GM10248 (cell line): Measurements from ENCODE around the gene CABP4.
A peak's percentile ranks its signal among the peaks of the same experiment; 100 is the strongest.

ENCODE experiments used
- CTCF ChIA-PET: fragments of 300-600 bp; sonication (Branson Sonifier 250); formaldehyde crosslinking; extraction: SDS; loops from one replicate; lab custom pipeline; 2021; ENCODE audit warnings: antibody characterized with exemption; lab: Yijun Ruan, JAX
- POLR2A ChIA-PET: fragments of 350-650 bp; sonication (Branson Sonifier 250); formaldehyde crosslinking; extraction: SDS; loops from one replicate; lab custom pipeline; 2020; ENCODE audit warnings: antibody characterized with exemption; lab: Yijun Ruan, JAX
- DNase-seq: peaks from one replicate; pipeline ENCODE4 v3.0.0; 2012; ENCODE audit errors: extremely low spot score
- TF ChIP-seq, protein P1 (sequence below): IDR thresholded peaks from 2 replicates; pipeline ENCODE4 v1.5.1; 2012; ENCODE audit warnings: mild to moderate bottlenecking, low read depth; ENCODE audit errors: extremely low read depth, missing control alignments, control extremely low read depth

CABP4 gene

DNA sequence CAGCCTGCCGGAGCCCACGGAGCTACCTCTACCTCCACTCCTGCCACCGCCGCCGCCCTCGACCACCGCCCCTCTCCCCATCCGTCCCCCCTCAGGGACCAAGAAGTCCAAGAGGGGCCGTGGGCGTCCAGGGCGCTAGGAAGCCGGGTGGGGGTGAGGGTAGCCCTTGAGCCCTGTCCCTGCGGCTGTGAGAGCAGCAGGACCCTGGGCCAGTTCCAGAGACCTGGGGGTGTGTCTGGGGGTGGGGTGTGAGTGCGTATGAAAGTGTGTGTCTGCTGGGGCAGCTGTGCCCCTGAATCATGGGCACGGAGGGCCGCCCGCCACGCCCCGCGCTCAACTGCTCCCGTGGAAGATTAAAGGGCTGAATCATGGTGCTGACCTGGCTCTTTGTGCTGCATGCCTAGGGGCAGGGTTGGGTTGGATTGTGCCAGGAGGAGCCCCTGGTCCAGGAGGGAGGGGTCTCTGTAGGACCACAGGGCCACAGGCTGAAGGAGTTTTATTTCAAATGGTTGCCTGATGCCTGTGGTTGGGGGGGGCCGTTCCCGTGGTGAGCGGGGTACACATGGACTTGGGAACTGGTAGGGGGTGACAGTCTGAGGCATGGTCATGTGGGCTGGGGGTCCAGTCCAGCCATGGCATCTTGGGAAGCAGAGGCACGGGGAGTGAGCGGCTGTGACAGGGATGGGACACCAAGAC is 20.0 kb upstream of the CABP4 start:
- TF ChIP-seq, protein P1, sequence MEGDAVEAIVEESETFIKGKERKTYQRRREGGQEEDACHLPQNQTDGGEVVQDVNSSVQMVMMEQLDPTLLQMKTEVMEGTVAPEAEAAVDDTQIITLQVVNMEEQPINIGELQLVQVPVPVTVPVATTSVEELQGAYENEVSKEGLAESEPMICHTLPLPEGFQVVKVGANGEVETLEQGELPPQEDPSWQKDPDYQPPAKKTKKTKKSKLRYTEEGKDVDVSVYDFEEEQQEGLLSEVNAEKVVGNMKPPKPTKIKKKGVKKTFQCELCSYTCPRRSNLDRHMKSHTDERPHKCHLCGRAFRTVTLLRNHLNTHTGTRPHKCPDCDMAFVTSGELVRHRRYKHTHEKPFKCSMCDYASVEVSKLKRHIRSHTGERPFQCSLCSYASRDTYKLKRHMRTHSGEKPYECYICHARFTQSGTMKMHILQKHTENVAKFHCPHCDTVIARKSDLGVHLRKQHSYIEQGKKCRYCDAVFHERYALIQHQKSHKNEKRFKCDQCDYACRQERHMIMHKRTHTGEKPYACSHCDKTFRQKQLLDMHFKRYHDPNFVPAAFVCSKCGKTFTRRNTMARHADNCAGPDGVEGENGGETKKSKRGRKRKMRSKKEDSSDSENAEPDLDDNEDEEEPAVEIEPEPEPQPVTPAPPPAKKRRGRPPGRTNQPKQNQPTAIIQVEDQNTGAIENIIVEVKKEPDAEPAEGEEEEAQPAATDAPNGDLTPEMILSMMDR: no peak
- POLR2A ChIA-PET: interaction anchor here (1.3 kb wide), 1 partner anchor 14 kb away, joined by 3 read pairs; no protein-coding TSS in a partner anchor
- CTCF ChIA-PET: interaction anchor here (1.2 to 1.8 kb wide), 2 partner anchors 34 to 84 kb away, joined by 3 to 6 read pairs; partner anchors contain the start of gene PPP1CA
- DNase-seq: no peak

DNA sequence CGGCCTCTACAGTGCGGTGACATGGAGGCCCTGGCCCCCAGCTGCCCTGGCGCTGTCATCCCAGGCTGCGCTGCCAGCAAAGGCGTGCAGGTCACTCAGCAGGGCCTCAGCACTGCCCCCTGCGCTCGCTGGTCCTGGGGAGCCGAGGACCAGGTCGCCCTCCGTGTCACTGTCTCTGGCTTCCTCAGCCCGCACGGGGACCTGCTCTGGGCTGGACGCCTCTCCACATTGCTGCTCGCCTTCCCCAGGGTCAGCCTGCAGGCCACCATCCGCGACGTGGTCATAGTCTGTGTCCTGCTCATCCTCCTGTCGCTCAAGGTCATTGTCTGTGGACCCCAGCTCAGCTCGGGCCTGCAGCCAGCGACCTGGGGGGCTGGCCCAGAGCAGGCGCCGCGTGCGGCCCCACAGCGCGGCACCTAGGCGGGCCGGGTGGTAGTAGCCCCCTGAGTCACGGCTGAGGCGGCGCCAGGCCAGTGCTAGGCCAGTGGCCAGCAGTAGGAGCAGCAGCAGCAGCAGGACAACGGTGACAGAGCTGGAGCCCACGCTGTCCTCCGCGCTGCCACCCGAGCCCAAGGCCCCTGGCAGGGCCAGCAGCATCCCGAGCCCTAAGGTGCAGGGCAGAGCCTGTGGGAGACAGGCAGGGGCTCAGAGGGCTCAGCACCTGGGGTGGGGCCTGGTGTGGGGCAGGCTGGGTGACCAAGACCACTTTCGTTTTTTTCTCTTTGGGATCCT is 19.3 kb upstream of the CABP4 start:
- TF ChIP-seq, protein P1: no peak
- ChIA-PET CTCF (interaction anchor here (0.8 to 2.1 kb wide), 5 partner anchors 10 to 84 kb away, joined by 3 to 8 read pairs (median 3); partner anchors contain the start of gene PPP1CA), POLR2A (interaction anchor here (1.1 to 1.2 kb wide), 2 partner anchors 47 to 51 kb away, joined by 3 read pairs; partner anchors contain the start of gene AIP)
- no peak for DNase-seq

DNA sequence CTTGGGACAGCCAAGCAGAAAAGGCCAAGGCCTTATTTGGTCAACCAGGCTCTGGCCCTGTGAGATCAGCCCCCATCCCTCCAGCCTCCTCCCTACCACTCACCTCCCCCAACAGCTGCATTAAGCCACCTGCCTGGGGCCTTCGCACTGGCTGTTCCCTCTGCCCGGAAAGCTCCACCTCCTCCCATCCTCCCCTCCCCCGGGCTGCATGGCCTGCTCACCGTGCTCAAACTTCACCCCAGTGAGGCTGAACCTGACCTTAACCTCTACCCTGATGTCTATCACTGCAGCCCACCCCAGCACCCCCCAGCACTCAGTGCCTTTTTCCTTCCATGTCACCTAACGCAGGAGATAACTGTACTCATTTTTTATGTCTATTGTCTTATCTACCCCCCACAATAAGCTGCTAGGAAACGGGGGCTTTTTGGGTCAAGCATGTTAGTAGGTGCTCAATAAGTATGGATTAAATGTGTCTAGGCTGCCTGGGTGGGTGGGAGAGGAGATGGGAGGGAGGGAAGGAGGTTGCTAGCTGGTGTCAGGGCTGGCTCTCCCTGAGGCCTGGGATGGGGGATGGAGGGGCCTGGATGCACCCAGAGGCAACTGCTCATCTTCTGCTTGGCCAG is 18.6 kb upstream of the CABP4 start:
- CTCF ChIA-PET: interaction anchor here (0.8 to 2.1 kb wide), 7 partner anchors 9 to 85 kb away, joined by 3 to 8 read pairs (median 3); partner anchors contain the start of genes PITPNM1 and PPP1CA
- TF ChIP-seq, protein P1: no peak
- POLR2A ChIA-PET: interaction anchor here (0.9 to 1.7 kb wide), 5 partner anchors 18 to 66 kb away, joined by 3 to 4 read pairs (median 3); partner anchors contain the start of gene AIP
- DNase-seq: peak; percentile 86

DNA sequence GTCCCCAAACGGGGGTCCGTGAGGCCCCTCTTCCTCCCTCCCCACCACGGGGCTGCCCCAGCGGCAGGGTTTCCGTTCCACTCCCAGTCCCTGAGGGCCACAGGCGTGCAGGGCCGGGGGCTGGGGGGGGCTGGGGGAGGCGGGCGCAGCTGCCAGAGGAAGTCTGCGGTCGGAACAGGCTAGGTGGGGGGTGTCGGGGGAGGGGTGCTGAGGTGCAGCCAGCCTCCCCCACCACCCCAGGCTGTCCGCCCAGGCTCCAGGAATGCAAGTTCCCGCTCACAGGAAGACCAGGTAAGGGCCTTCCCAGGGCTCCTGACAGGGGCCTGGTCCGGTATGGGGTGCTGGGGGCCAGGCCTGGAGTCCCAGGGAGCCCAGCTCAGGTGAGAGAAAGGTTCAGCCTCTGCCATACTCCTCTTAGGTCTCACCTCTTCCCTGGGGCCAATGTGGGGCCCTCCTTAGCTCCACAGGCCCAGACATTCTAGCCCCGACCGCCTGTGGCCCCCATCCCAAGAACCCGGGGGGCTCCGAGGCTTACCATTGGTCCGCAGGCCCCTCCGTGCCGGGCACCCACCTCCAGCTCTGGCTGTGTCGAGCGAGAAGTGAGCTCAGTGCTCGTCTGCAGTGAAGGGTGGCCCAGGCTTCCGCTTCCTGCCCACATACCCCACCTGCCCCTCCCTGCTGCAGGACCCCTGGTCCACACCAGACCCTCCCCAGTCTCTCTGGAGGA is 17.9 kb upstream of the CABP4 start, which contains the start of gene PTPRCAP:
Gene PTPRCAP (minus strand): TSS at position 601 of the 727 bp plus-strand sequence. CDS start 63 bp downstream, at position 538.
- TF ChIP-seq, protein P1: no peak
- POLR2A ChIA-PET: interaction anchor here (0.8 to 1.7 kb wide), 9 partner anchors 18 to 67 kb away, joined by 3 to 5 read pairs (median 3); partner anchors contain the start of genes AIP, PPP1CA and TBC1D10C
- DNase-seq: peak; percentile 70
- CTCF ChIA-PET: interaction anchor here (0.5 to 2.8 kb wide), 10 partner anchors 9 to 177 kb away, joined by 3 to 19 read pairs (median 4); partner anchors contain the start of genes GSTP1, PITPNM1, PPP1CA and RAD9A

DNA sequence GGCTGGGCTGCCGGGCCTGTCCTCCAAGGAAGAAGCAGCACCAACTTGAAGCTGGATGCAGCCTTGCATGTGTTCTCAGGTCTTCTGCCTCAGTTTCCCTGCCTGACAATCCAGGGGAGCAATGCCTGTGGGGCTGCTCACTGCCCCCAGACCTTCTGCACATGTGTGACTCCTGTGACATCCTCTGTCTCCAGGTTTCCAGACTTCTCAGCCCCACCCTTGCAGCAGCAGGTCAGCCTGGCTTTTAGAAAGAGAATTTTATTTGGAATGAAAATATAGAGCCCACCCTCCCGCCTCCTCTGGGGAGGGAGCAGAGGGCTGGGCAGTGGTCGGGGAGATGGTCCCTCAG is 17.4 kb upstream of the CABP4 start:
- TF ChIP-seq, protein P1: no peak
- ChIA-PET POLR2A (interaction anchor here (0.8 to 1.7 kb wide), 6 partner anchors 19 to 45 kb away, joined by 3 to 5 read pairs (median 3); partner anchors contain the start of genes AIP, PPP1CA and TBC1D10C), CTCF (interaction anchor here (0.5 to 2.8 kb wide), 11 partner anchors 9 to 177 kb away, joined by 3 to 19 read pairs (median 3); partner anchors contain the start of genes GSTP1, PITPNM1, RAD9A and RPS6KB2)
- DNase-seq: no peak
